ENCODE results near the gene FAAP24. TPM values are rescaled to one million over a fixed set of nuclear protein-coding genes. Genes with fewer than 3 reads are reported as not detected.

Gene FAAP24
- 1.3 and 1.6 TPM in 2 replicates for total RNA-seq

DNA sequence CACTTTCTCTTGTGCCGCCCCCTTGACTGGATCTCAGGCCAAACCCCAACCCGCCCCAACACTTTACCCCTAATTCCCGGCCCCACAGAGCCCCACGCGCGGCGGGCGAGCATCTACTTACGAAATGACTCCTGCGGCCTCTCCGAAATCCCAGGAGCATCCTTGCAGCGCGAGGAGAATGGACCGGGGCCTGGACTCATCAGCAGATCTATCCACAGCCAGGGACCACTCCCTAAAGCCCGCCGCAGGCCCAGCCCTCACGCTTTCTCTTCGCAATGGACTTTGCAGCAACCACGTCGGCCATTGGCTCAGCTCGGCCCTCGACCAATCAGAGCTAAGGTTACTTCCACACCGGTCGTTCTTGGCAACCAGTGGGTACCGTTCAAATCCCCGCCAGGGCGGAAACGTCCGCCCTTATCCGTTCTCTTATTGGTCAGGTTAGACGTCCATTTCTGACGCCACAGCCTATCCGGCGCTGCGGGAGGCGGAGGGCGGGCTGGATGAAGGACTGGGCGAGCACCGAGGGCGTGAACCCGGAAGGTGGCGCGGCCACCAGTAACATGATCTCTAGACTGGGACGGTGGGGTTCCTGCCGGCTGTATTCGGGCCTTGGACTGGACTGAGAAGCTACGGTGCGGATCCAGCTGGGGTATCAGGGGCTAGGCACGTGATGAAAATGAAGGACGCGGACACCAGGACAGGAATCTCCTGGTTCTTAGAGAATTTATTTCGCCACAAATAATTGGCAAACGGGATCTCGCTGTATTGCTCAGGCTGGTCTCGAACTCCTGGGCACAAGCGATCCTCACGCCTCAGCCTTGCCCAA, at the start of gene FAAP24, which contains the start of gene CEP89:
Gene FAAP24 (plus strand): TSS at position 528 of the 826 bp plus-strand sequence. CDS start 955 bp downstream, outside the sequence.
Gene CEP89 (minus strand): TSS at position 244 of the 826 bp plus-strand sequence. CDS start 84 bp downstream, at position 160.

Other genes with a start within 250 kb of the FAAP24 start
- gene SLC7A9, start 102.5 kb upstream of the FAAP24 start, total RNA-seq = 0.16 TPM in 1 of 2 replicates, not detected in the other
- gene CEP89, start 284 bp upstream of the FAAP24 start, total RNA-seq = 7.8 and 11.7 TPM in 2 replicates
- 0.49 and 6.9 TPM in 2 replicates for gene RHPN2, start 92.6 kb downstream of the FAAP24 start, total RNA-seq
- gene GPATCH1, start 108.9 kb downstream of the FAAP24 start, total RNA-seq = 3.6 and 6.9 TPM in 2 replicates
- gene WDR88, start 159.9 kb downstream of the FAAP24 start, total RNA-seq = not detected in 2 replicates
- 4.2 and 10.6 TPM in 2 replicates for gene LRP3, start 222.1 kb downstream of the FAAP24 start, total RNA-seq